Midbrain (tissue), 1 donor: Measurements from ENCODE around the gene ADAMTS4.

ENCODE experiments used
- DNase-seq: peaks from one replicate; lab custom pipeline; 2025; lab: John Stamatoyannopoulos, UW

Gene ADAMTS4

GRCh38 chr1:161145832-161146231, 53.0 kb downstream of the ADAMTS4 start:
- no peak for DNase-seq

- DNase-seq, result no peak
Observed at GRCh38 chr1:161140755-161141400, 58.0 kb downstream of the ADAMTS4 start.

GRCh38 chr1:161139766-161140165, 59.1 kb downstream of the ADAMTS4 start:
- DNase-seq, result peak; percentile 27

- DNase-seq, result no peak
Observed at GRCh38 chr1:161138431-161138830, 60.4 kb downstream of the ADAMTS4 start.

- DNase-seq, result no peak
Observed at GRCh38 chr1:161137881-161138280, 61.0 kb downstream of the ADAMTS4 start.
